ENCODE data around the gene CDC42EP1. TPM values are rescaled to one million over a fixed set of nuclear protein-coding genes. Genes with fewer than 3 reads are reported as not detected.

Gene CDC42EP1
- total and polyA plus RNA-seq, 2 donors (not counting 3 experiments of a cell fraction or from before 2014, with no cell fraction given): 82.2 to 141 TPM

DNA sequence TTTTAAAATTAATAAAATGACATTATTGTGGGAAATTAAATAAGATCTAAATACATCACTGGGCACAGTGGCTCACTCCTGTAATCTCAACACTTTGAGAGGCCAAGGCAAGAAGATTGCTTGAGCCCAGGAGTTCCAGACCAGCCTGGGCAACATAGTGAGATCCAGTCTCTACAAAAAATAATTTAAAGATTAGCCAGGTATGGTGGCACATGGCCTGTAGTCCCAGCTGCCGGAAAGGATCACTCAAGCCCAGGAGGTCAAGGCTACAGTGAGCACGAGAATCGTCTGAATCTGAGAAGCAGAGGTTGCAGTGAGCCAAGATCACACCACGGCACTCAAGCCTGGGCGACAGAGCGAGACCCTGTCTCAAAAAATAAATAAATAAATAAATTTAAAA is 25.1 kb upstream of the CDC42EP1 start:
- no peak overlapping the region for H3K4me2 ChIP-seq (ENCODE audit: insufficient read depth, low read length)
- H3K4me1 ChIP-seq (ENCODE audit: control insufficient read depth, extremely low read depth, insufficient read depth, low read length): peaks cover 3% of the 10 kb centered on the region
- no peak overlapping the region for H3K27ac ChIP-seq (ENCODE audit: insufficient read depth, low read depth, low read length)
- intact Hi-C loops (cut with micrococcal nuclease) (no loop called here), dilution Hi-C loops (cut with MboI; ENCODE audit: extremely low pct_ligation_motif_present, low sequenced_read_pairs) (no loop called here)
- FAIRE-seq (no peak), DNase-seq (ENCODE audit: low read depth, low spot score) (no peak)
- H3K9ac ChIP-seq (replicated peaks; ENCODE audit: extremely low read depth, insufficient read depth, low read length): no peak overlapping the region
- H2AFZ ChIP-seq (ENCODE audit: low read depth, low read length): no peak overlapping the region
- H3K27me3 ChIP-seq (ENCODE audit: control insufficient read depth in 2 of 2, insufficient read depth in 2 of 2, low read length in 2 of 2): no peaks in the 10 kb centered on the region
- no peaks in the 10 kb centered on the region for H4K20me1 ChIP-seq (replicated peaks; ENCODE audit: control insufficient read depth, extremely low read depth, insufficient read depth, low read length)
- no peaks in the 10 kb centered on the region for H3K9me1 ChIP-seq (replicated peaks; ENCODE audit: control insufficient read depth, extremely low read depth, insufficient read depth, low read length)
- ChIA-PET POLR2A (no interaction called here), CTCF (interaction anchor here (1.0 kb wide), 1 partner anchor 57 kb away, joined by 4 read pairs; no protein-coding TSS in a partner anchor)
- TF ChIP-seq POLR2A (IDR thresholded peaks at IDR 0.05; ENCODE audit: low read depth, low read length) (no peak), EZH2 (IDR thresholded peaks at IDR 0.05; ENCODE audit: borderline replicate concordance, low read depth, low read length, severe bottlenecking) (no peak), JUN (IDR thresholded peaks at IDR 0.05; ENCODE audit: borderline replicate concordance, insufficient read depth, insufficient read length, low read depth) (no peak), CTCF (IDR thresholded peaks at IDR 0.05; ENCODE audit: extremely low read depth in 1 of 2, insufficient read depth in 1 of 2, low read depth in 1 of 2, low read length in 2 of 2) (no peak), GATA2 (IDR thresholded peaks at IDR 0.05; ENCODE audit: insufficient read depth, insufficient read length, low read depth, low read length) (no peak), MYC (IDR thresholded peaks at IDR 0.05; ENCODE audit: low read depth, low read length) (no peak), FOS (IDR thresholded peaks at IDR 0.05; ENCODE audit: borderline replicate concordance, insufficient read depth, low read length) (no peak), POLR2AphosphoS5 (IDR thresholded peaks at IDR 0.05; ENCODE audit: insufficient read depth, low read depth, low read length) (no peak)
- TF ChIP-seq, protein P1, sequence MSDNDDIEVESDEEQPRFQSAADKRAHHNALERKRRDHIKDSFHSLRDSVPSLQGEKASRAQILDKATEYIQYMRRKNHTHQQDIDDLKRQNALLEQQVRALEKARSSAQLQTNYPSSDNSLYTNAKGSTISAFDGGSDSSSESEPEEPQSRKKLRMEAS (IDR thresholded peaks at IDR 0.05; ENCODE audit: insufficient read depth, insufficient read length): no peak
- no peaks in the 10 kb centered on the region for H3K79me2 ChIP-seq (ENCODE audit: control insufficient read depth, insufficient read depth, low read length)
- no peaks in the 10 kb centered on the region for H3K36me3 ChIP-seq (ENCODE audit: control insufficient read depth in 2 of 2, extremely low read depth in 1 of 2, insufficient read depth in 2 of 2, low read length in 2 of 2)
- H3K4me3 ChIP-seq (replicated peaks in 1 of 3; ENCODE audit: insufficient read depth in 1 of 3, low read depth in 1 of 3, low read length in 3 of 3): no peak overlapping the region
- no TSS peak for BruUV-seq (replicated peaks)
- no peaks in the 10 kb centered on the region for H3K9me3 ChIP-seq (replicated peaks; ENCODE audit: control insufficient read depth, insufficient read depth, low read length)

Data from endothelial cell of umbilical vein (primary cell).